Breast epithelium (tissue), 4 donors: ENCODE measurements around the gene ATP1B3. TPM values are rescaled to one million over a fixed set of nuclear protein-coding genes. Genes with fewer than 3 reads are reported as not detected.
A peak's percentile ranks its signal among the peaks of the same experiment; 100 is the strongest.

Experiments used
- DNase-seq, 2 donors: peaks; one replicate each; pipeline ENCODE4 v3.0.0-alpha.2; 2019; ENCODE audit warnings: low spot score in 2 of 2
- H3K27ac ChIP-seq, 2 donors: fragments of 200-600 bp; sonication (generic) in 1 of 2; one replicate each; pipeline ENCODE4 v1.5.1; 2016 to 2019; ENCODE audit warnings: mild to moderate bottlenecking in 1 of 2
- H3K27me3 ChIP-seq, 2 donors: fragments of 200-600 bp; sonication (generic) in 1 of 2; one replicate each; pipeline versions ENCODE4 v1.5.1 to v1.6.0; 2017 to 2019; ENCODE audit warnings: control low read depth in 1 of 2, mild to moderate bottlenecking in 1 of 2
- H3K36me3 ChIP-seq: fragments of 200-600 bp; one replicate; pipeline ENCODE4 v1.5.1; 2019
- H3K4me1 ChIP-seq, 2 donors: fragments of 200-600 bp; sonication (generic); one replicate each; pipeline ENCODE4 v1.5.1; 2016 to 2019; ENCODE audit warnings: control low read depth in 1 of 2
- H3K4me3 ChIP-seq, 3 donors: fragments of 200-600 bp; sonication (generic); 1 replicate in 2 of 3; 2 replicates in 1 of 3; pipeline ENCODE4 v1.5.1; 2016 to 2019; ENCODE audit warnings: mild to moderate bottlenecking in 3 of 3, moderate library complexity in 2 of 3
- H3K9me3 ChIP-seq, 2 donors: fragments of 200-600 bp; sonication (generic) in 1 of 2; one replicate each; pipeline ENCODE4 v1.5.1; 2016 to 2019; ENCODE audit warnings: control low read depth in 1 of 2
- POLR2A ChIP-seq: fragments of 450-650 bp; IDR thresholded peaks from one replicate; pipeline ENCODE4 v1.6.1; 2016; ENCODE audit warnings: antibody characterized with exemption, mild to moderate bottlenecking, moderate library complexity
- POLR2AphosphoS5 ChIP-seq, 3 donors: sonication (generic); formaldehyde crosslinking; IDR thresholded peaks; one replicate each; pipeline ENCODE4 v1.6.1; 2017; ENCODE audit warnings: antibody characterized with exemption in 3 of 3
- intact Hi-C: fragments of 100-400 bp; cut with DNase I; formaldehyde crosslinking; loops from one replicate; pipeline ENCODE4 v1.15.1; 2023; ENCODE audit warnings: low total_unique reads
- total RNA-seq, 3 donors: library from RNA; depleted of rRNA; stranded (reverse); fragments of >200 nt; gene quantifications; one replicate each; pipeline ENCODE4 v1.1.0, GENCODE V29; 2016
- TF ChIP-seq, protein P1 (sequence below), 3 donors: fragments of 450-650 bp; IDR thresholded peaks; one replicate each; pipeline ENCODE4 v1.5.1; 2016 to 2017; ENCODE audit warnings: antibody characterized with exemption in 3 of 3, mild to moderate bottlenecking in 3 of 3, moderate library complexity in 3 of 3

The ATP1B3 gene
- total RNA-seq, 3 donors from 2014 or later: 47.2 to 88.8 (median 74.4) TPM

DNA sequence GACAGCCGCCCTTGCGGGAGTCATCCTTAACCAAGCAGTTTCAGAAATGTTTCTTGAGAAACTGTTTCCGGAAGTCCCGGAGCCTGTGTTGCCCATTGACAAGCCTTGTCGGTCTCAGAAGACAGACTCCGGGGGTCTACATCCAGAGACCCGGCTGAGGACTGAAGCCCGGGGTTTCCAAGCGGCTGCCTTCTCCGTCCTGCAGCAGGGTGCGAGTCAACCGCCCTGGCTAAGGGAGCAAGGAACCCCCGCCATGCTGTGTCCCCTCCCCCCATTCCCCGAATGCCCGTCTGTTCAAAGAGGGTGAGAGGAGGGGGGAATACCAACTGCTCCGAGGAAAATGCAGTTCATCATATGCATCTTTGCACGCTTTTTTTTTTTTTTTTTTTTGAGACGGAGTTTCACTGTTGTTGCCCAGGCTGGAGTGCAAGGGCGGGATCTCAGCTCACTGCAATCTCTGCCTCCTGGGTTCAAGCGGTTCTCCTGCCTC is 61.6 kb downstream of the ATP1B3 start:
- DNase-seq: no peak
- intact Hi-C loops: no loop called here
- H3K27me3 ChIP-seq: no peaks in the 10 kb centered on the region
- H3K36me3 ChIP-seq: no peaks in the 10 kb centered on the region
- no peak overlapping the region for H3K27ac ChIP-seq
- H3K9me3 ChIP-seq: no peaks in the 10 kb centered on the region
- TF ChIP-seq POLR2AphosphoS5 (IDR thresholded peaks at IDR 0.05) (no peak), POLR2A (no peak)
- TF ChIP-seq, protein P1, sequence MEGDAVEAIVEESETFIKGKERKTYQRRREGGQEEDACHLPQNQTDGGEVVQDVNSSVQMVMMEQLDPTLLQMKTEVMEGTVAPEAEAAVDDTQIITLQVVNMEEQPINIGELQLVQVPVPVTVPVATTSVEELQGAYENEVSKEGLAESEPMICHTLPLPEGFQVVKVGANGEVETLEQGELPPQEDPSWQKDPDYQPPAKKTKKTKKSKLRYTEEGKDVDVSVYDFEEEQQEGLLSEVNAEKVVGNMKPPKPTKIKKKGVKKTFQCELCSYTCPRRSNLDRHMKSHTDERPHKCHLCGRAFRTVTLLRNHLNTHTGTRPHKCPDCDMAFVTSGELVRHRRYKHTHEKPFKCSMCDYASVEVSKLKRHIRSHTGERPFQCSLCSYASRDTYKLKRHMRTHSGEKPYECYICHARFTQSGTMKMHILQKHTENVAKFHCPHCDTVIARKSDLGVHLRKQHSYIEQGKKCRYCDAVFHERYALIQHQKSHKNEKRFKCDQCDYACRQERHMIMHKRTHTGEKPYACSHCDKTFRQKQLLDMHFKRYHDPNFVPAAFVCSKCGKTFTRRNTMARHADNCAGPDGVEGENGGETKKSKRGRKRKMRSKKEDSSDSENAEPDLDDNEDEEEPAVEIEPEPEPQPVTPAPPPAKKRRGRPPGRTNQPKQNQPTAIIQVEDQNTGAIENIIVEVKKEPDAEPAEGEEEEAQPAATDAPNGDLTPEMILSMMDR (IDR thresholded peaks at IDR 0.05): no peak
- H3K4me3 ChIP-seq: no peak overlapping the region
- no peaks in the 10 kb centered on the region for H3K4me1 ChIP-seq

DNA sequence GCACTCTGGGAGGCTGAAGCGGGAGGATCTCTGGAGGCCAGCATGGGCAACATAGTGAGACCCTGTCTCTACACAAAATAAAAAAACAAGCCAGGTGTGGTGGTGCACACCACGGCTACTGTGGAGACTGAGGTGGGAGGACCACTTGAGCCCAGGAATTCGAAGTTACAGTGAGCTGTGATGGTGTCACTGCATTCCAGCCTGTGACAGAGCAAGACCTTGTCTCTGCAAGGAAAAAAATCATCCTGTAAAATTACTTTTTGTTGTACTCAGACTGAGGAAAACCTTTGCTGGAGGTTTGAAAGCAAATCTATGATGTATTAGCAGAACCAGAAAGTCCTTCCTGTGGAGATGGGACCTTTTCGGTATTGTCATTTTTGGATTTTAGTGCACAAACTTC is 63.3 kb downstream of the ATP1B3 start:
- H3K36me3 ChIP-seq: no peaks in the 10 kb centered on the region
- TF ChIP-seq, protein P1 (IDR thresholded peaks at IDR 0.05): no peak
- no peak for TF ChIP-seq POLR2AphosphoS5 (IDR thresholded peaks at IDR 0.05)
- intact Hi-C loops: no loop called here
- peak overlapping the region; percentile 43 to 69 for H3K27ac ChIP-seq
- no peaks in the 10 kb centered on the region for H3K9me3 ChIP-seq
- no peaks in the 10 kb centered on the region for H3K27me3 ChIP-seq
- DNase-seq: no peak
- no peaks in the 10 kb centered on the region for H3K4me1 ChIP-seq
- H3K4me3 ChIP-seq: no peak overlapping the region

DNA sequence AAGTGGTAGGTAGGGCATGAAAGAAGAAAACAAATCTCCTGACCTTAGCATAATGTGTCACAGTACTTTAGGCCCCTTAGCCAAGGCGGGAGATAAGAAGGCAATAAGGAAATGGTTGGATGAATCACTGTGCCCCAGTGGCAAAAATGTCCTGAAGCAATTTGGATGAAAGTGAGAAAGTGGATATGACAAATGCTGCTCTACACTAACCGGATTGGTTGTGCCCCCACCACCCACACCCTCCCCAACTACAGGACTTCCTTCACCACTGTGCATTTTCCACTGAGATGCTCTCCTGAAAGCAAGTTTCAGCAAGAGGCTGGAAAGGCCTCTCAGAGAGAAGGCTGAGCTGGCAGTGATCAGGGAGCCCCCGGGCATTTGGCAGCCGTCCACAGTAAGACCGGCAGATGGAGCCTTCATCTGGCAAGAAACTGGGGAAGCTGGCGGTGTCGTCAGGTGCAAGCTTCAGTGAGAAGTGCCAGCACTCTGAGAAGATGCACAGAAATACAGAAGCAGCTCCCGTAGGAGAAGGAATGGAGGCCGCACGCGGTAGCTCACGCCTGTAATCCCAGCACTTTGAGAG is 63.8 kb downstream of the ATP1B3 start:
- Histone ChIP-seq H3K4me3 (no peak overlapping the region), H3K4me1 (no peaks in the 10 kb centered on the region), H3K27ac (peak overlapping the region; percentile 43 to 69), H3K36me3 (no peaks in the 10 kb centered on the region), H3K27me3 (no peaks in the 10 kb centered on the region), H3K9me3 (no peaks in the 10 kb centered on the region)
- no peak for TF ChIP-seq POLR2A
- TF ChIP-seq POLR2AphosphoS5 (IDR thresholded peaks at IDR 0.05): peak in 1 of 3 donors; percentile 30
- TF ChIP-seq, protein P1 (IDR thresholded peaks at IDR 0.05): no peak
- intact Hi-C loops: no loop called here
- peak; percentile 86 to 93 for DNase-seq

DNA sequence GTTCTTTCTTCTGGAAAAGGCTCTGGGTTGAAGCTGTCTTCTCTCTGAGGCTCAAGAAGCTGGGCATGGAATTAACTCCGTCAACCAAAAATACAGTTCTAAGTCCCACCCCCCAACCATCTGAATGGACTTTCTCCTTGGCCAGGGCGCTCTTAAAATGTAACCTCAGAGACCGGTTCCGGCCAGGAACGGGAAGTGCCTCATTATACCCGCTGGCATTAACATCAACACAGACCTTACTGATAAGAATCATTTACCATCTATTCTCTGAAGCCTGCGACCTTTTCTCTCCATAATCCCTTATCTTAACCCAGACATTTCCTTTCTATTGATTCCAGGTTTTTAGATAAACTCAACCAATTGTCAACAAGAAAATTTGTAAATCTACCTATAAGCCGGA is 64.7 kb downstream of the ATP1B3 start:
- no peak for DNase-seq
- H3K4me1 ChIP-seq: no peaks in the 10 kb centered on the region
- intact Hi-C loops: no loop called here
- H3K27ac ChIP-seq: peak overlapping the region; percentile 43 to 69
- no peak overlapping the region for H3K4me3 ChIP-seq
- no peaks in the 10 kb centered on the region for H3K36me3 ChIP-seq
- TF ChIP-seq, protein P1 (IDR thresholded peaks at IDR 0.05): no peak
- TF ChIP-seq POLR2A: no peak
- TF ChIP-seq POLR2AphosphoS5 (IDR thresholded peaks at IDR 0.05): no peak
- no peaks in the 10 kb centered on the region for H3K27me3 ChIP-seq
- no peaks in the 10 kb centered on the region for H3K9me3 ChIP-seq

DNA sequence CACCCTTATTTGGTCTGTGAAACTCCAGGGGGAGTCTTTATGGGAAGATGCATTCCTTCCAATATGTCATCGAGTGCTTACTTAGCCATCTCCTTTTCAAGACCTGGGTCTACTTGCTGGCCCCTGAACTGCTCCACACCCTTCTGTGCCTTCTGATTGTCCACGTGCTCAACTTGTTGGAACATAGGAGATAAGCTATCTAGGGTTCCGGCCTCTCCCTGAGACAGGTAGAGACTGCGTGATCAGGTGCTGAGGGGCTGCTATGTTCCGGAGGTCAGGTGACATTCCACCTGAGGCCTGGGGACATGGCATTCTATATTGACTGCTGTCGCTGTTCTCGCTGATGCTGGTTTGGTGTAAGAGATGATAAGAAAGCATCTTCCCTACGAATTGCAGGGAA is 65.6 kb downstream of the ATP1B3 start:
- intact Hi-C loops: no loop called here
- H3K9me3 ChIP-seq: no peaks in the 10 kb centered on the region
- H3K4me1 ChIP-seq: no peaks in the 10 kb centered on the region
- H3K36me3 ChIP-seq: no peaks in the 10 kb centered on the region
- H3K4me3 ChIP-seq: no peak overlapping the region
- no peak overlapping the region for H3K27ac ChIP-seq
- TF ChIP-seq POLR2AphosphoS5 (IDR thresholded peaks at IDR 0.05) (no peak), POLR2A (no peak)
- TF ChIP-seq, protein P1 (IDR thresholded peaks at IDR 0.05): no peak
- no peaks in the 10 kb centered on the region for H3K27me3 ChIP-seq
- no peak for DNase-seq
